ENCODE measurements around the gene BBS7. TPM values are rescaled to one million over a fixed set of nuclear protein-coding genes. Genes with fewer than 3 reads are reported as not detected.

BBS7 gene
- polyA plus RNA-seq, 1 donor from 2014 or later = 60.9 TPM

GRCh38 chr4:121824171-121824527 is 46.1 kb downstream of the BBS7 start:
- Histone ChIP-seq H3K4me3 (ENCODE audit: low read length) (peak overlapping the region; percentile 81), H2AFZ (ENCODE audit: low read depth, low read length) (peak overlapping the region; percentile 71), H3K9me2 (ENCODE audit: insufficient read depth, low read length) (no peaks in the 10 kb centered on the region), H3K4me2 (ENCODE audit: low read length) (peak overlapping the region; percentile 80), H3K9me3 (ENCODE audit: low read length) (no peaks in the 10 kb centered on the region), H3K79me2 (replicated peaks; ENCODE audit: insufficient read depth, low read length) (peaks cover 26% of the 10 kb centered on the region), H4K20me1 (ENCODE audit: insufficient read depth) (no peaks in the 10 kb centered on the region), H3K27me3 (ENCODE audit: insufficient read depth, low read depth, low read length) (no peaks in the 10 kb centered on the region), H3K27ac (ENCODE audit: low read length) (no peak overlapping the region), H3F3A (ENCODE audit: insufficient read depth, low read length, poor library complexity, severe bottlenecking) (no peaks in the 10 kb centered on the region), H3K9ac (ENCODE audit: low read length) (peak overlapping the region; percentile 59), H3K36me3 (ENCODE audit: insufficient read depth, low read length) (peaks cover 4% of the 10 kb centered on the region)
- TF ChIP-seq REST (IDR thresholded peaks at IDR 0.05; ENCODE audit: borderline replicate concordance) = no peak
- no peak for TF ChIP-seq CTCF (IDR thresholded peaks at IDR 0.05; ENCODE audit: poor library complexity, severe bottlenecking)
- no peak for TF ChIP-seq POLR2AphosphoS5 (IDR thresholded peaks at IDR 0.05)
- no peak for TF ChIP-seq MXI1 (conservative IDR thresholded peaks at IDR 0.05; ENCODE audit: poor library complexity, severe bottlenecking)
- TF ChIP-seq TAF1 (IDR thresholded peaks at IDR 0.05; ENCODE audit: low read depth) = no peak
- TF ChIP-seq RAD21 (conservative IDR thresholded peaks at IDR 0.05) = no peak
- TF ChIP-seq SMC3 (conservative IDR thresholded peaks at IDR 0.05; ENCODE audit: poor library complexity) = no peak
- TF ChIP-seq EZH2 (IDR thresholded peaks at IDR 0.05; ENCODE audit: borderline replicate concordance, insufficient read depth, low read length, poor library complexity, severe bottlenecking) = no peak
- no peak for TF ChIP-seq EP300 (conservative IDR thresholded peaks at IDR 0.05; ENCODE audit: poor library complexity, severe bottlenecking)

GRCh38 chr4:121823505-121824170 is 46.6 kb downstream of the BBS7 start, which contains the start of gene CCNA2:
Gene CCNA2, minus strand, starts transcription at chr4:121823883. Its CDS starts 255 bp downstream, at chr4:121823628.
- Histone ChIP-seq H3K9ac (ENCODE audit: low read length) (peak within 1 kb of the TSS; percentile 59), H3K4me3 (ENCODE audit: low read length) (peak within 1 kb of the TSS; percentile 81), H3F3A (ENCODE audit: insufficient read depth, low read length, poor library complexity, severe bottlenecking) (no peaks in the 10 kb centered on the region), H4K20me1 (ENCODE audit: insufficient read depth) (no peaks in the 10 kb centered on the region), H3K4me2 (ENCODE audit: low read length) (peak within 1 kb of the TSS; percentile 80), H3K27me3 (ENCODE audit: insufficient read depth, low read depth, low read length) (no peaks in the 10 kb centered on the region), H3K79me2 (replicated peaks; ENCODE audit: insufficient read depth, low read length) (peaks cover 26% of the 10 kb centered on the region), H2AFZ (ENCODE audit: low read depth, low read length) (peak within 1 kb of the TSS; percentile 71), H3K9me2 (ENCODE audit: insufficient read depth, low read length) (no peaks in the 10 kb centered on the region), H3K36me3 (ENCODE audit: insufficient read depth, low read length) (peaks cover 4% of the 10 kb centered on the region), H3K27ac (ENCODE audit: low read length) (no peak within 1 kb of the TSS), H3K9me3 (ENCODE audit: low read length) (no peaks in the 10 kb centered on the region)
- TF ChIP-seq RAD21 (conservative IDR thresholded peaks at IDR 0.05) (no peak), EP300 (conservative IDR thresholded peaks at IDR 0.05; ENCODE audit: poor library complexity, severe bottlenecking) (no peak), CTCF (IDR thresholded peaks at IDR 0.05; ENCODE audit: poor library complexity, severe bottlenecking) (no peak), MXI1 (conservative IDR thresholded peaks at IDR 0.05; ENCODE audit: poor library complexity, severe bottlenecking) (peak; percentile 99), REST (IDR thresholded peaks at IDR 0.05; ENCODE audit: borderline replicate concordance) (no peak), TAF1 (IDR thresholded peaks at IDR 0.05; ENCODE audit: low read depth) (no peak), EZH2 (IDR thresholded peaks at IDR 0.05; ENCODE audit: borderline replicate concordance, insufficient read depth, low read length, poor library complexity, severe bottlenecking) (no peak), POLR2AphosphoS5 (IDR thresholded peaks at IDR 0.05) (peak; percentile 59), SMC3 (conservative IDR thresholded peaks at IDR 0.05; ENCODE audit: poor library complexity) (no peak)

Data from neural cell (in vitro differentiated cells).